WTC11 (cell line): Measurements from ENCODE around the gene PPTC7. TPM values are rescaled to one million over a fixed set of nuclear protein-coding genes. Genes with fewer than 3 reads are reported as not detected.
A peak's percentile ranks its signal among the peaks of the same experiment; 100 is the strongest.
"Not testable (repeated sequence)": the region's sequence is repeated elsewhere in the genome, so short reads cannot be mapped to it uniquely, and the experiment has no call there.

ENCODE experiments used
- ATAC-seq: fragments of 200-7000 bp; cut with Tn5 transposase; 2 replicates; pipeline ENCODE4 v1.10.0; 2021; ENCODE audit warnings: mild to moderate bottlenecking, moderate library complexity
- CTCF ChIA-PET: fragments of 300-600 bp; sonication (Branson Sonifier 250); formaldehyde crosslinking; loops from one replicate; lab custom pipeline; 2021; ENCODE audit warnings: antibody characterized with exemption; lab: Charles Lee
- POLR2A ChIA-PET: fragments of 350-600 bp; sonication (Branson Sonifier 250); formaldehyde crosslinking; loops from one replicate; lab custom pipeline; 2021; ENCODE audit warnings: antibody characterized with exemption; lab: Charles Lee
- DNase-seq: peaks from one replicate; pipeline ENCODE4 v3.0.0; 2021; ENCODE audit warnings: low spot score
- H3K27ac Mint-ChIP-seq: 2 replicates; pipeline ENCODE4 v1.8.0; 2021; ENCODE audit warnings: mixed read lengths
- H3K27me3 Mint-ChIP-seq: 2 replicates; pipeline ENCODE4 v1.8.0; 2021; ENCODE audit warnings: low read depth, mild to moderate bottlenecking, moderate library complexity, mixed read lengths
- H3K36me3 Mint-ChIP-seq: 2 replicates; pipeline ENCODE4 v1.8.0; 2021; ENCODE audit warnings: mixed read lengths
- H3K4me1 Mint-ChIP-seq: 2 replicates; pipeline ENCODE4 v1.8.0; 2022; ENCODE audit warnings: mixed read lengths
- H3K4me3 Mint-ChIP-seq: 2 replicates; pipeline ENCODE4 v1.8.0; 2021; ENCODE audit warnings: mild to moderate bottlenecking, moderate library complexity, mixed read lengths
- H3K9me3 Mint-ChIP-seq: 2 replicates; pipeline ENCODE4 v1.8.0; 2021; ENCODE audit warnings: mixed read lengths
- ATF1 ChIP-seq: sonication (generic); formaldehyde crosslinking; IDR thresholded peaks from 2 replicates; pipeline ENCODE4 v1.8.1; 2023; ENCODE audit warnings: mild to moderate bottlenecking, moderate library complexity, missing genetic modification reagents
- GABPB1 ChIP-seq: sonication (generic); formaldehyde crosslinking; IDR thresholded peaks from 2 replicates; pipeline ENCODE4 v1.8.1; 2023; ENCODE audit warnings: mild to moderate bottlenecking, missing genetic modification reagents
- GRHL2 ChIP-seq: fragments of 250-450 bp; sonication (Bioruptor Pico); IDR thresholded peaks from 2 replicates; pipeline ENCODE4 v1.8.0; 2022; ENCODE audit warnings: mild to moderate bottlenecking, moderate library complexity; ENCODE audit not compliant: insufficient replicate concordance, severe bottlenecking
- IRF1 ChIP-seq: sonication (generic); formaldehyde crosslinking; IDR thresholded peaks from 2 replicates; pipeline ENCODE4 v1.8.0; 2023; ENCODE audit warnings: missing genetic modification reagents
- JUN ChIP-seq: sonication (generic); formaldehyde crosslinking; IDR thresholded peaks from 2 replicates; pipeline ENCODE4 v1.8.0; 2023; ENCODE audit warnings: mild to moderate bottlenecking, missing genetic modification reagents
- NFATC4 ChIP-seq: fragments of 250-450 bp; sonication (Bioruptor Pico); IDR thresholded peaks from 2 replicates; pipeline ENCODE4 v1.9.0; 2021; ENCODE audit warnings: mild to moderate bottlenecking
- NFE2L1 ChIP-seq: sonication (generic); formaldehyde crosslinking; IDR thresholded peaks from 2 replicates; pipeline ENCODE4 v1.8.1; 2023; ENCODE audit warnings: missing genetic modification reagents
- NR2C2 ChIP-seq: sonication (generic); formaldehyde crosslinking; IDR thresholded peaks from 2 replicates; pipeline ENCODE4 v1.8.0; 2022; ENCODE audit warnings: mild to moderate bottlenecking, missing genetic modification reagents
- OVOL2 ChIP-seq: fragments of 250-450 bp; sonication (Bioruptor Pico); IDR thresholded peaks from 2 replicates; pipeline ENCODE4 v1.9.0; 2021; ENCODE audit warnings: mild to moderate bottlenecking, borderline replicate concordance
- RORB ChIP-seq: fragments of 250-450 bp; sonication (Bioruptor Pico); IDR thresholded peaks from 2 replicates; pipeline ENCODE4 v1.9.0; 2021; ENCODE audit warnings: mild to moderate bottlenecking
- SMAD4 ChIP-seq: sonication (generic); formaldehyde crosslinking; IDR thresholded peaks from 2 replicates; pipeline ENCODE4 v1.8.0; 2022; ENCODE audit warnings: mild to moderate bottlenecking, missing genetic modification reagents
- SOX15 ChIP-seq: fragments of 250-450 bp; sonication (Bioruptor Pico); IDR thresholded peaks from 2 replicates; pipeline ENCODE4 v1.9.0; 2021; ENCODE audit warnings: mild to moderate bottlenecking
- TEAD1 ChIP-seq: sonication (generic); formaldehyde crosslinking; IDR thresholded peaks from 2 replicates; pipeline ENCODE4 v1.8.0; 2022; ENCODE audit warnings: mild to moderate bottlenecking, missing genetic modification reagents
- TEAD4 ChIP-seq: sonication (generic); formaldehyde crosslinking; IDR thresholded peaks from 2 replicates; pipeline ENCODE4 v1.8.0; 2022; ENCODE audit warnings: mild to moderate bottlenecking, missing genetic modification reagents
- TP53 ChIP-seq: sonication (generic); formaldehyde crosslinking; IDR thresholded peaks from 2 replicates; pipeline ENCODE4 v1.8.1; 2023; ENCODE audit warnings: mild to moderate bottlenecking, missing genetic modification reagents
- ZBTB21 ChIP-seq: sonication (generic); formaldehyde crosslinking; IDR thresholded peaks from 2 replicates; pipeline ENCODE4 v1.8.1; 2023; ENCODE audit warnings: mild to moderate bottlenecking, missing genetic modification reagents, borderline replicate concordance
- ZBTB43 ChIP-seq: sonication (generic); formaldehyde crosslinking; IDR thresholded peaks from 2 replicates; pipeline ENCODE4 v1.8.1; 2023; ENCODE audit warnings: mild to moderate bottlenecking, missing genetic modification reagents
- ZNF121 ChIP-seq: sonication (generic); formaldehyde crosslinking; IDR thresholded peaks from 2 replicates; pipeline ENCODE4 v1.8.0; 2023; ENCODE audit warnings: missing genetic modification reagents
- ZNF138 ChIP-seq: sonication (generic); formaldehyde crosslinking; conservative IDR thresholded peaks from 2 replicates; pipeline ENCODE4 v1.8.1; 2022; ENCODE audit warnings: mild to moderate bottlenecking, moderate library complexity, missing genetic modification reagents
- ZNF232 ChIP-seq: sonication (generic); formaldehyde crosslinking; IDR thresholded peaks from 2 replicates; pipeline ENCODE4 v1.8.0; 2022; ENCODE audit warnings: mild to moderate bottlenecking, missing genetic modification reagents
- ZNF416 ChIP-seq: fragments of 250-450 bp; sonication (Bioruptor Pico); IDR thresholded peaks from 2 replicates; pipeline ENCODE4 v1.9.0; 2021; ENCODE audit warnings: mild to moderate bottlenecking, inconsistent platforms
- ZNF423 ChIP-seq: fragments of 250-450 bp; sonication (Bioruptor Pico); IDR thresholded peaks from 2 replicates; pipeline ENCODE4 v2.1.2; 2022; ENCODE audit warnings: mild to moderate bottlenecking, moderate library complexity
- total RNA-seq: library from RNA; stranded (reverse); gene quantifications from 3 replicates; pipeline ENCODE4 v1.2.3, GENCODE V29; 2021
- TF ChIP-seq, protein P1 (sequence below): sonication (generic); formaldehyde crosslinking; IDR thresholded peaks from 2 replicates; pipeline ENCODE4 v1.8.1; 2022; ENCODE audit warnings: mild to moderate bottlenecking, moderate library complexity, missing genetic modification reagents
- TF ChIP-seq, protein P2 (sequence below): sonication (generic); formaldehyde crosslinking; IDR thresholded peaks from 2 replicates; pipeline ENCODE4 v1.8.1; 2022; ENCODE audit warnings: missing genetic modification reagents, borderline replicate concordance
- TF ChIP-seq, protein P3 (sequence below): sonication (generic); formaldehyde crosslinking; IDR thresholded peaks from 2 replicates; pipeline ENCODE4 v1.8.1; 2023; ENCODE audit warnings: mild to moderate bottlenecking, missing genetic modification reagents, moderate library complexity
- TF ChIP-seq, protein P4 (sequence below): fragments of 200-600 bp; IDR thresholded peaks from 2 replicates; pipeline ENCODE4 v1.8.0; 2022; ENCODE audit warnings: antibody characterized with exemption
- TF ChIP-seq, protein P5 (sequence below): sonication (generic); formaldehyde crosslinking; IDR thresholded peaks from 2 replicates; pipeline ENCODE4 v1.8.1; 2023; ENCODE audit warnings: mild to moderate bottlenecking, moderate library complexity, missing genetic modification reagents

Gene PPTC7
- total RNA-seq, 1 experiment from 2014 or later, result 15.6 TPM

DNA sequence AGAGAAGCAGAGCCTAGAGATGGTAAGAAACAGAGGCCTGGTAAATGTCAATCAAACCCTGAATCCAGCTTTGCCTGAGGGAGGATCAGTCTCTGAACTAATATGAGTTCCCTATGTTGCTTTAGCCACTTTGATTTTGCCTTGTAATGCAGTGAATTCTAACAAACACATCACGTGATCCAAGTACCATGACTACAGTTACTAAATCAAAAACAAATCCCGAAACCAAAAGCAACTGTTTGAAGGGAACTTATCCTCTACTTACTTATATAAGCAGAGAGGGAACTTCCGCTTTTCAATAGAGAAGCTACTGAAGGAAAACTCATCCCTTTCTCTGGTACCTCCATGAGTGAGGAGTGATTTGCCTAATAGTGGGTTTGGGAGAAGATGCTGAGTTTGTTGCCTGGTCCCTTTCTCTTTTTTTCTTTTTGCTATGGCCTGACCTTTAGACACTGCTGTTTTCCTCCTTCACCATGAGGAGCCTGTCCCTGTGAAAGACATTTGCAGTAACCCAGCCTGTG, 7.7 kb upstream of the PPTC7 start:
- Mint-ChIP-seq H3K27ac (peak overlapping the region; percentile 69), H3K27me3 (no peaks in the 10 kb centered on the region), H3K36me3 (no peaks in the 10 kb centered on the region), H3K4me1 (peaks cover 14% of the 10 kb centered on the region), H3K4me3 (no peak overlapping the region), H3K9me3 (no peaks in the 10 kb centered on the region)
- DNase-seq (no peak), ATAC-seq (no peak)
- ChIA-PET CTCF (interaction anchor here (0.7 to 1.2 kb wide), 2 partner anchors 123 to 141 kb away, joined by 3 read pairs; partner anchors contain the start of genes ARPC3 and GPN3), POLR2A (no interaction called here)
- TF ChIP-seq ZNF232 (CRISPR knock-in tag), result no peak
- no peak for TF ChIP-seq GRHL2 (CRISPR knock-in tag)
- TF ChIP-seq ATF1 (CRISPR knock-in tag), result no peak
- no peak for TF ChIP-seq TEAD4 (CRISPR knock-in tag)
- TF ChIP-seq SOX15 (CRISPR knock-in tag), result no peak
- TF ChIP-seq, protein P1, sequence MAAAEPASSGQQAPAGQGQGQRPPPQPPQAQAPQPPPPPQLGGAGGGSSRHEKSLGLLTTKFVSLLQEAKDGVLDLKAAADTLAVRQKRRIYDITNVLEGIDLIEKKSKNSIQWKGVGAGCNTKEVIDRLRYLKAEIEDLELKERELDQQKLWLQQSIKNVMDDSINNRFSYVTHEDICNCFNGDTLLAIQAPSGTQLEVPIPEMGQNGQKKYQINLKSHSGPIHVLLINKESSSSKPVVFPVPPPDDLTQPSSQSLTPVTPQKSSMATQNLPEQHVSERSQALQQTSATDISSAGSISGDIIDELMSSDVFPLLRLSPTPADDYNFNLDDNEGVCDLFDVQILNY (CRISPR knock-in tag), result no peak
- no peak for TF ChIP-seq ZNF416 (CRISPR knock-in tag)
- no peak for TF ChIP-seq NFATC4
- TF ChIP-seq RORB, result no peak
- TF ChIP-seq NFE2L1 (CRISPR knock-in tag), result no peak
- no peak for TF ChIP-seq SMAD4 (CRISPR knock-in tag)
- no peak for TF ChIP-seq JUN
- no peak for TF ChIP-seq IRF1 (CRISPR knock-in tag)
- TF ChIP-seq TP53 (CRISPR knock-in tag), result no peak
- TF ChIP-seq, protein P2, sequence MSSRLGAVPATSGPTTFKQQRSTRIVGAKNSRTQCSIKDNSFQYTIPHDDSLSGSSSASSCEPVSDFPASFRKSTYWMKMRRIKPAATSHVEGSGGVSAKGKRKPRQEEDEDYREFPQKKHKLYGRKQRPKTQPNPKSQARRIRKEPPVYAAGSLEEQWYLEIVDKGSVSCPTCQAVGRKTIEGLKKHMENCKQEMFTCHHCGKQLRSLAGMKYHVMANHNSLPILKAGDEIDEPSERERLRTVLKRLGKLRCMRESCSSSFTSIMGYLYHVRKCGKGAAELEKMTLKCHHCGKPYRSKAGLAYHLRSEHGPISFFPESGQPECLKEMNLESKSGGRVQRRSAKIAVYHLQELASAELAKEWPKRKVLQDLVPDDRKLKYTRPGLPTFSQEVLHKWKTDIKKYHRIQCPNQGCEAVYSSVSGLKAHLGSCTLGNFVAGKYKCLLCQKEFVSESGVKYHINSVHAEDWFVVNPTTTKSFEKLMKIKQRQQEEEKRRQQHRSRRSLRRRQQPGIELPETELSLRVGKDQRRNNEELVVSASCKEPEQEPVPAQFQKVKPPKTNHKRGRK (CRISPR knock-in tag), result no peak
- no peak for TF ChIP-seq ZNF121
- TF ChIP-seq ZBTB43, result no peak

- Mint-ChIP-seq H3K27ac (no peak overlapping the region), H3K9me3 (no peaks in the 10 kb centered on the region), H3K4me1 (peaks cover 15% of the 10 kb centered on the region), H3K4me3 (no peak overlapping the region), H3K36me3 (no peaks in the 10 kb centered on the region), H3K27me3 (no peaks in the 10 kb centered on the region)
- ATAC-seq, result no peak
- CTCF ChIA-PET, result no interaction called here
- POLR2A ChIA-PET, result no interaction called here
- DNase-seq, result no peak
- TF ChIP-seq, protein P3, sequence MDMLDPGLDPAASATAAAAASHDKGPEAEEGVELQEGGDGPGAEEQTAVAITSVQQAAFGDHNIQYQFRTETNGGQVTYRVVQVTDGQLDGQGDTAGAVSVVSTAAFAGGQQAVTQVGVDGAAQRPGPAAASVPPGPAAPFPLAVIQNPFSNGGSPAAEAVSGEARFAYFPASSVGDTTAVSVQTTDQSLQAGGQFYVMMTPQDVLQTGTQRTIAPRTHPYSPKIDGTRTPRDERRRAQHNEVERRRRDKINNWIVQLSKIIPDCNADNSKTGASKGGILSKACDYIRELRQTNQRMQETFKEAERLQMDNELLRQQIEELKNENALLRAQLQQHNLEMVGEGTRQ (CRISPR knock-in tag), result no peak
- TF ChIP-seq, protein P4, sequence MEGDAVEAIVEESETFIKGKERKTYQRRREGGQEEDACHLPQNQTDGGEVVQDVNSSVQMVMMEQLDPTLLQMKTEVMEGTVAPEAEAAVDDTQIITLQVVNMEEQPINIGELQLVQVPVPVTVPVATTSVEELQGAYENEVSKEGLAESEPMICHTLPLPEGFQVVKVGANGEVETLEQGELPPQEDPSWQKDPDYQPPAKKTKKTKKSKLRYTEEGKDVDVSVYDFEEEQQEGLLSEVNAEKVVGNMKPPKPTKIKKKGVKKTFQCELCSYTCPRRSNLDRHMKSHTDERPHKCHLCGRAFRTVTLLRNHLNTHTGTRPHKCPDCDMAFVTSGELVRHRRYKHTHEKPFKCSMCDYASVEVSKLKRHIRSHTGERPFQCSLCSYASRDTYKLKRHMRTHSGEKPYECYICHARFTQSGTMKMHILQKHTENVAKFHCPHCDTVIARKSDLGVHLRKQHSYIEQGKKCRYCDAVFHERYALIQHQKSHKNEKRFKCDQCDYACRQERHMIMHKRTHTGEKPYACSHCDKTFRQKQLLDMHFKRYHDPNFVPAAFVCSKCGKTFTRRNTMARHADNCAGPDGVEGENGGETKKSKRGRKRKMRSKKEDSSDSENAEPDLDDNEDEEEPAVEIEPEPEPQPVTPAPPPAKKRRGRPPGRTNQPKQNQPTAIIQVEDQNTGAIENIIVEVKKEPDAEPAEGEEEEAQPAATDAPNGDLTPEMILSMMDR, result no peak
- TF ChIP-seq ZBTB21 (CRISPR knock-in tag), result no peak
- no peak for TF ChIP-seq GABPB1 (CRISPR knock-in tag)
- TF ChIP-seq NR2C2, result no peak
- TF ChIP-seq TEAD1 (CRISPR knock-in tag), result no peak
- TF ChIP-seq ZNF138 (CRISPR knock-in tag), result no peak
- TF ChIP-seq, protein P5, sequence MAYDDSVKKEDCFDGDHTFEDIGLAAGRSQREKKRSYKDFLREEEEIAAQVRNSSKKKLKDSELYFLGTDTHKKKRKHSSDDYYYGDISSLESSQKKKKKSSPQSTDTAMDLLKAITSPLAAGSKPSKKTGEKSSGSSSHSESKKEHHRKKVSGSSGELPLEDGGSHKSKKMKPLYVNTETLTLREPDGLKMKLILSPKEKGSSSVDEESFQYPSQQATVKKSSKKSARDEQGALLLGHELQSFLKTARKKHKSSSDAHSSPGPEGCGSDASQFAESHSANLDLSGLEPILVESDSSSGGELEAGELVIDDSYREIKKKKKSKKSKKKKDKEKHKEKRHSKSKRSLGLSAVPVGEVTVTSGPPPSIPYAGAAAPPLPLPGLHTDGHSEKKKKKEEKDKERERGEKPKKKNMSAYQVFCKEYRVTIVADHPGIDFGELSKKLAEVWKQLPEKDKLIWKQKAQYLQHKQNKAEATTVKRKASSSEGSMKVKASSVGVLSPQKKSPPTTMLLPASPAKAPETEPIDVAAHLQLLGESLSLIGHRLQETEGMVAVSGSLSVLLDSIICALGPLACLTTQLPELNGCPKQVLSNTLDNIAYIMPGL, result no peak
- no peak for TF ChIP-seq OVOL2
- no peak for TF ChIP-seq ZNF423
These were observed 6.9 kb upstream of the PPTC7 start for GRCh38 chr12:110590059-110590458.

DNA sequence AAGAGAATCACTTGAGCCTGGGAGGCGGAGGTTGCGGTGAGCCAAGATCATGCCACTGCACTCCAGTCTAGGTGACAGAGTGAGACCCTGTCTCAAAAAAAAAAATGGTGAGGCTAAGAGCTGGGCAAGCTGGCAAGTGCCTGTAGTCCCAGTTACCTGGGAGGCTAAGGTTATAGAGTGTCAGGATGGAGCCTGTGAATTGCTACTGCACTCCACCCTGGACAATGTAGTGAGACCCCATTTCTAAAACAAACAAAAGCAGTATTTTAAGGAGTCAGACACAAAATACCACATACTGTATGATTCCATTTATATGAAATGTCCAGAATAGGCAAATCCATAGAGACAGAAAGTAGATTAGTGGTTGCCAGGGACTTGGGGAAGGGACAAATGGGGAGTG, 4.0 kb upstream of the PPTC7 start:
- H3K9me3 Mint-ChIP-seq, CTCF ChIA-PET, ATAC-seq, H3K36me3 Mint-ChIP-seq, H3K4me3 Mint-ChIP-seq, H3K27me3 Mint-ChIP-seq, H3K27ac Mint-ChIP-seq, POLR2A ChIA-PET, DNase-seq: not testable (repeated sequence)
- peaks cover 30% of the 10 kb centered on the region for H3K4me1 Mint-ChIP-seq
